GM18858 (cell line): ENCODE results near the gene UTS2R.
"Not testable (repeated sequence)": the region's sequence is repeated elsewhere in the genome, so short reads cannot be mapped to it uniquely, and the experiment has no call there.

ENCODE experiments used
- ATAC-seq: cut with Tn5 transposase; IDR thresholded peaks from one replicate; pipeline ENCODE4 v1.9.1; 2021; ENCODE audit not compliant: unreplicated experiment

UTS2R gene

DNA sequence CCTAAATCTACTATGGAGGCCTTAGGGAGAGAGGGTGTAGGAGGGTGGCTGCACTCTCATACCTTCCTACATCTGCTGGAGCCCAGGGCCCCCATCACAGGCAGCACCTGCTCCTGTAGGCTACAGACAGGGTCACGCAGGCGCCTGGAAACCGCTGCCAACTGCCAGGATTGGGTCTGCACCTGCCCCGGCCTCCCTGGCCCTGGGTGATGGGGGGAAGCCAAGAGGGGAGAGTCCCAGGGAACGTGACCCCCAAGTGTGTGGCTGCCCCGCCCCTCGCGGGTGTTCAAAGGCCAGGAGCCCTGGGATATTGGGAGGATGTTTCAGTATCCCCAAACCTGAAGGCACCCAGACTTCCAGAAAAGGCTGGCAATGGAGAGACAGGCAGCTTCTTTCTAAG, 18.1 kb upstream of the UTS2R start:
- no peak for ATAC-seq

DNA sequence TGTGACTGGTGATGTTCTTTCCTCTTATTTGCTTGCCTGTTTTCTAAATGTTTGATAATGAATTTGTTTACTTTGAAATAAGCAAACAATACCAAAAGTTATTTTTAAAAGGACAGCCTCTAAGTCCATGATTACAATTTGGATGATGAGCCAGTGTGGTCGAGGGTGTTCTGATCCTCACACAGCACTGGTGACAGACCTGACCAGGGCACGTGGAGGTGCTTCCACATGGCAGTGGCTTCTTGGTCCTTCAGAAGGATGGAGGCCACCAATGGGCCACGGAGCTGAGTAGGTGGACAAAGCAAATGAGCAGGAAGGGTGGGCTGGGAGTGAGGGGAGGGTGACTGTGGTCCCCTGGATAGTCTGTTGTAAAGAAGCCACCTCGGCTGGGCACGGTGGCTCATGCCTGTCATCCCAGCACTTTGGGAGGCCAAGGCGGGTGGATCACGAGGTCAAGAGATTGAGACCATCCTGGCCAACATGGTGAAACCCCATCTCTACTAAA, 16.7 kb upstream of the UTS2R start:
- no peak for ATAC-seq

DNA sequence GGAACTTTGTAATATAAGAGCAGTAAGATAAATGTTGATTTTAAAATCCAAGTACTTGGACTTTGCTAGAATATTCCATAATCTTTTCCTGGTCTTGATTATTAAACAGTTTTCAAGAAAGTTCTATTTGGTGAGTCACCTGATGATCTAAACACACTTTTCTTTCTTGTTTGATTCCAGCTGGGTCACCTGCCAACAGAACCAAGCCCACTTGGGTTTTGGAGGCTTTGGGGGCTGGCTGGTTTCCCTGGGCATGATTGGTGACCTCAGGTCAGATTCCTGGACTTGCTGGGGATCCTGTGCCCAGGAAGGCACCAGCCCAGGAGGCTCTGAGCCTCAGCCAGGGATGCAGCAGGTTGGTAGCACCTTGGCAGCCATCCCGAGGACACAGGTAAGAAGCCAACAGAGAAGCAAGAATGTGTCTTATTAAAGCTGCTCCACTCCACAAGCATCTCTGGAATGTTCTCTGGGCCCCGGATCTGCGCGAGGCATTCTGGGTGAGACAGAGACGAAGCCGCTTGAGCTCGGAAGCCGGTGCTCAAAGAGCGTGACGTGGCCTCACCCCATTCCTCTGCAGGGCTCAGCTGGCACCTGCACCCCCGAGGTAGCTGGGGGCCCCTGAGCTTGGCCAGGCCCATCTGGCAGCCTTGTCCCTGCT, 15.7 kb upstream of the UTS2R start:
- ATAC-seq = no peak

DNA sequence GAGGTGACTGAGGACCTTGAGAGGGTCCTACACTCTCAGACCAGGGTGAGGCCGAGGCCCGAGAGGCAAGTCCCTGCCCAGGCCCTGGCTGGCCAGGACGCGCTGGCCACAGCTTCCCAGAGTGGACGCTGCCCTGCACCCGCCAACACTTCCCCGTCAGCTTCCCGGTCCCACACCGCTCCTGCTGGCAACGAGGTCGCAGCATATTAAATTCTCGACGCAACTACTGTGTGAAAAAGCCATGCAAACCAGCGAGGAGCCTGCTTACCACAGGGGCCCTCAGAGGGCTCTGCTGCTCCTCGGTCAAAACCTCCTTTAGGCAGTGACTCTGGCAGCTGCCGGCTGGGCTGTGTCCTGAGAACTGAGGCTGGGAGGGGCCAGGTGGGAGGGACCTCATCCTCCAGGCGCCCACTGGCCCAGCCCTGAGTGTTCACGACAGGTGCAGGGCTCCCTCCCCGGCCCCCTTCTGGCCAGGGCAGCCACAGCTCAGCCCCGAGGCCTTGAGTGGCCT, 14.7 kb upstream of the UTS2R start:
- ATAC-seq = no peak

DNA sequence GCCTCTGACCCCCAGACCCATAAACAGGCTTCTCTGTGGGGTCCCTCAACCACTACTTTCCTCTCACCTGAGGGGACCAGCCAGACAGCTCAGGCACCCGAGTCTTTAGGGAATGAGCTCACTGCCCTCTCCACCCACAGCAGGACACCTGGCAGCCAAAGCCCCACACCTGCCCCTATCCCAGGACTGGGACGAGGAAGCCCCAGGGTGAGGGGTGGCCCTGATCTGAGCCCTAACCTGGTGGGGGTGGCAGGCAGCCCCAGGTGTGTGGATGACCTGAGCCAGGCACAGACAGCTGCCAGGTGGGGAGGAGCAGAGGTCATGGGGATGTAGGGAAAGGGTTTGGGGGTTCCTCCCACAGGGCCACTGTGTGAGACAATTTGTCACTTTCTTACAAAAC, 14.2 kb upstream of the UTS2R start:
- ATAC-seq = no peak

DNA sequence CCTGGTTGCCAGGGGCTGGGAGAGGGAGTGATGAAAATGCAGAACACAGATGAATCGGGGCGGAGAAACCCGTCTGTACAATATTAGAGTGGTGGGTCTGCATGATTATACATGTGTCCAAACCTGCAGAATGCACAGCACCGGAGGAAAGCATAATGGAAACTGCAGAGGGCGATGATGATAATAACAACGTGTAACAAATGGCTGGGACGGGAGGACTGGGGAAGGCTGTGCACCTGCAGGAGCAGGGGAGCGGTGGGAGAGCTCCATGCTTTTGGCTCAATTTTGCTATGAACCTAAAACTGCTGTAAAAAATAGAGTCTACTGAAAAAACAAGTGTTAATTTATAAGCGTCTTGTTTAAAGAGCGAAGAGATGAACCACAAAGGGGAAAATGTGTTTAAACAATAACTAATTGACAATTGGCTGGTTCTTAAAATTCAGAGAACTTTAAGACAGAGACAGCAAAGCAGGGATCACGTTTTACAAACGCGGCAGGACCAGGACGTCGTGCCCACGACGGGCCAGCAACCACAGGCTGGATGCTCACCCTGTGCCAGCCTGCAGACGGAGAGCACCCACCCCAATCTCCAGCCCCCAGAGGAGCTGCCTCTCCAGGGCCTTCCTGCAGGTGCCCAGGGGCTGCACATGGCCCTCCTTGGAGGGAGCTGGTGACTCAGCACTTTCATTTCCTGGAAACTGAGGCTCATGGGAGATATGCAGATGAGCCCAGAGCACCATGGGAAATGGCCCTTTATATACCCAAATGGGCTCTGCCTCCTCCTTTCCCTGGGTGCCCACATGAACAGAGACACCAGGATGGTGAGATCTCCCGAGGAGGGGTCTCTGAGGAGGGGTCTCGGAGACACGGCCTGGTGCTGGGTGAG, 12.9 kb upstream of the UTS2R start, which contains the start of gene TEX19:
Gene TEX19 (plus strand): TSS at position 783 of the 886 bp plus-strand sequence. CDS start 2,904 bp downstream, outside the sequence.
- no peak for ATAC-seq

DNA sequence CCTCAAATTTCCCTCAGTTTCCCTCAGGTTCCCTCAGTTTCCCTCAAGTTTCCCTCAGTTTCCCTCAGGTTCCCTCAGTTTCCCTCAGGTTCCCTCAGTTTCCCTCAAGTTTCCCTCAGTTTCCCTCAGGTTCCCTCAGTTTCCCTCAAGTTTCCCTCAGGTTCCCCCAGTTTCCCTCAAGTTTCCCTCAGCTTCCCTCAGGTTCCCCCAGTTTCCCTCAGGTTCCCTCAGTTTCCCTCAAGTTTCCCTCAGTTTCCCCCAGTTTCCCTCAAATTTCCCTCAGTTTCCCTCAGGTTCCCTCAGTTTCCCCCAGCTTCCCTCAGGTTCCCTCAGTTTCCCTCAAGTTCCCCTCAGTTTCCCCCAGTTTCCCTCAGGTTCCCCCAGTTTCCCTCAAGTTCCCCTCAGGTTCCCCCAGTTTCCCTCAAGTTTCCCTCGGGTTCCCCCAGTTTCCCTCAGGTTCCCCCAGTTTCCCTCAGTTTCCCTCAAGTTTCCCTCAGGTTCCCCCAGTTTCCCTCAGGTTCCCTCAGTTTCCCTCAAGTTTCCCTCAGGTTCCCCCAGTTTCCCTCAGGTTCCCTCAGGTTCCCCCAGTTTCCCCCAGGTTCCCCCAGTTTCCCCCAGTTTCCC, 12.0 kb upstream of the UTS2R start:
- not testable (repeated sequence) for ATAC-seq

DNA sequence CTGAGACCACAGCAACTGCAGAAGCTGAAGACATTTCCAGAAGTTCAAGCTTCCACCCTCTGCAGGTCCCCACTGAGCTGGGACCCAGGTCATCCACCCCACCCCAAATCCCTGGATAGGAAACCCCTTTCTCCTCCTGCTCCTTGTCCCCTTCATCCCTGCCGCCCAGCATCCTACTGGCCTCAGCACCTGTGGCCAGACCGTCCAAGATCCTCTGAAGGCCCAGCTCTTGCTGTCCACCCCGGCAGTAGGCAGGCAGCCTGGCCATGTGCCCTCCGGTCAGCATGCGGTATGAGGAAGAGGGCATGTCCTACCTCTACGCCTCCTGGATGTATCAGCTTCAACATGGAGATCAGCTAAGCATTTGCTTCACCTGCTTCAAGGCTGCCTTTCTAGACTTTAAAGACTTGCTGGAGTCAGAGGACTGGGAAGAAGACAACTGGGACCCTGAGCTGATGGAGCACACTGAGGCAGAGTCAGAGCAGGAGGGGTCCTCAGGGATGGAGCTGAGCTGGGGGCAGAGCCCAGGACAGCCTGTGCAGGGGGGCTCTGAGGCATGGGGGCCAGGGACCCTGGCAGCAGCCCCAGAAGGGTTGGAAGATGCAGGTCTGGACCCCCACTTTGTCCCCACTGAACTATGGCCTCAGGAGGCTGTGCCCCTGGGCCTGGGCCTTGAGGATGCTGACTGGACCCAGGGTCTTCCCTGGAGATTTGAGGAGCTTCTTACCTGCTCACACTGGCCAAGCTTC, 9.5 kb upstream of the UTS2R start:
- no peak for ATAC-seq

DNA sequence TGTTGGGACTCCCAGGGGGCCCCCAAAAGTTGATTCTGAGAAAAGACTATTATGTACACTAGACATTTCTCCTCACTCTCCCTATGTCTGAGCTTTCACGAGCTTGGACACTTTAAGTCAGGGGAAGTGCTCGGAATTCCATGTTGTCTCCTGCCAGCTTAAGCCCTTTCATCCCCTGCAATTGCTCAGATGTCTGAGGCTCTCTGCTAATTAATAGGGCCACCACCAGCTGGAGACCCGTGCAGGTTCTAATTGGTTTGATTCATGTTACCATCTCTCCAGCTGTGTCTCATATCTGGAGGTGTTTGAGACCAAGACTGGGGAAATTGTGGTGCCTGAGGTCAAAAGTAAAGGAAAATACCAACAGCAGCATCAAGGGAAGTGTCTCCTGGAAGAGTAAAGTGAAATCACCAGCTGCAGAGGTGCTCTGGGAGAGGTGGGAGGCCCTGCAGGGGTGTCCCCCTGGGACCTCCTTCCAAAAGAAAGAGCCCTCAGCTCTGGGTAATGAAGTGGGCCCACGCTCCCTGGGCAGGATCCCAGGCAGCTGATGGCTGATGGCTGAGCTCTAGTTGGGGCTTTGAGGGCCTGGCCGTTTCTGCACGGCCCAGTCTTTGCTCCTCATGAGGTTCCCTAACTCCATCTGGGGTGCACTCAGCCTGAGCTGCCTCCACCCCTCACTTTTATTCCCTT, 5.8 kb upstream of the UTS2R start:
- ATAC-seq = no peak

DNA sequence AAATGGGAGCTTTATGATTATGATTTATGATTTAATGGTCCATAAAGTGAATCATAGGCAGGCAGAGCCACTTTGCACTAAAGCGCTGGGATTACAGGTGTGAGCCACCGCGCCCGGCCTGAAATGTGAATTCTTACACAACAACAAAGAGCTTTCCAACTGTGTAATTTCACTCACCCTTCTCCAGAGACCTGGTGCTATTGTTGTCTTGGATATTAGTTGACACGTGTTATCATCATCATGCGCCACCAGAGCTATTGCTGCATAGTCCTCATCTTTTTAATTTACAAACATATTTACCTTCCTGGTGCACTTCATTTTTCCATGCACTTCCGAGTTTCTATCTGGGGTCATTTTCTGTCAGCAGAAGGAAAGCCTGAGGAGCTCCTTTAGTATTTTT, 4.8 kb upstream of the UTS2R start:
- ATAC-seq = no peak

DNA sequence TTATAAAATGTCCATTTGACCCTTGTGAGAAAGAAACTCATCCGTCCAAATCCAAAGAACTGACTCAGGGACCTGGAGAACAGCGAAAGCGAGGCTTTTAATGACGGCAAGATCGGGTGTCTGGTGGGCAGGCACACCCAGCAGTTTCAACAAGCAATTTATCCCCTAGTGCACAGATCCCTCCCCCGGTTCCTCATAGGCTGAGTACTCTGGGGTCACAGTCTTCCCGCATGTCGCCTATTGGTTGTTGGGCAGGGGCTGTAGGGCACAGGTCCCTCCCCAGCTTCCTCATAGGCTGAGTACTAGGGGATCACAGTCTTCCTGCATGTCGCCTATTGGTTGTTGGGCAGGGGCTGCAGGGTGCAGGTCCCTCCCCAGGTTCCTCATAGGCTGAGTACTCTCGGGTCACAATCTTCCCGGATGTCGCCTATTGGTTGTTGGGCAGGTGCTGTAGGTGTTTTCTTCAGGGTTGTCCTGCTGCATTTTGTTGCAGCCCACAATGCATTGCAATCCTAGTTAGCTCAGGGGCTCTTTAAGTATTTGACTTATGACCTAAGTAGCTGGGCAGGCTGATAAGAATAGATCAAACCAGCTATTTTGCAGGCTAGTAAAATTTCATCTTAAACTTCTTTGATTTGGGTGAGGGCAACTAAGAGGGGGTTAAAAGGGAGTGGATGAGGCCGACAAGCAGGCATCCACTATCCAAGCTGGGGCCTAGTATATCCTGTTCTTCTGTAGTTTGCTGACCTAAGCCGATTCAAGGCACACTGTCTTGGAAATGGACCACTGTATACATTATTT, 3.6 kb upstream of the UTS2R start:
- no peak for ATAC-seq

DNA sequence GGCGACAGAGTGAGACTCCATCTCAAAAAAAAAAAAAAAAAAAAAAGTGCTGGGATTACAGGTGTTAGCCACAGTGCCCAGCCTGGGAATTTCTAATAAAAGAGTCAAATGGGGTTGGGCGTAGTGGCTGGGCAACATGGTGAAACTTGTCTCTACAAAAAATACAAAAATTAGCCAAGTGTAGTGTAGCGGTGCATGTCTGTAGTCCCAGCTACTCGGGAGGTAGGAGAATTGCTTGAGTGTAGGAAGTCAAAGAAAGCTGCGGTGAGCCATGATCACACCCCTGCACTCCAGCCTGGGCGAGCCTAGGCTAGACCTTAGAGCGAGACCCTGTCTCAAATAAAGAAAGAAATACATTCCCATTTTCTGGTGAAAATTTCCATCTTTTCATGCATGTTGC, 2.4 kb upstream of the UTS2R start:
- no peak for ATAC-seq

DNA sequence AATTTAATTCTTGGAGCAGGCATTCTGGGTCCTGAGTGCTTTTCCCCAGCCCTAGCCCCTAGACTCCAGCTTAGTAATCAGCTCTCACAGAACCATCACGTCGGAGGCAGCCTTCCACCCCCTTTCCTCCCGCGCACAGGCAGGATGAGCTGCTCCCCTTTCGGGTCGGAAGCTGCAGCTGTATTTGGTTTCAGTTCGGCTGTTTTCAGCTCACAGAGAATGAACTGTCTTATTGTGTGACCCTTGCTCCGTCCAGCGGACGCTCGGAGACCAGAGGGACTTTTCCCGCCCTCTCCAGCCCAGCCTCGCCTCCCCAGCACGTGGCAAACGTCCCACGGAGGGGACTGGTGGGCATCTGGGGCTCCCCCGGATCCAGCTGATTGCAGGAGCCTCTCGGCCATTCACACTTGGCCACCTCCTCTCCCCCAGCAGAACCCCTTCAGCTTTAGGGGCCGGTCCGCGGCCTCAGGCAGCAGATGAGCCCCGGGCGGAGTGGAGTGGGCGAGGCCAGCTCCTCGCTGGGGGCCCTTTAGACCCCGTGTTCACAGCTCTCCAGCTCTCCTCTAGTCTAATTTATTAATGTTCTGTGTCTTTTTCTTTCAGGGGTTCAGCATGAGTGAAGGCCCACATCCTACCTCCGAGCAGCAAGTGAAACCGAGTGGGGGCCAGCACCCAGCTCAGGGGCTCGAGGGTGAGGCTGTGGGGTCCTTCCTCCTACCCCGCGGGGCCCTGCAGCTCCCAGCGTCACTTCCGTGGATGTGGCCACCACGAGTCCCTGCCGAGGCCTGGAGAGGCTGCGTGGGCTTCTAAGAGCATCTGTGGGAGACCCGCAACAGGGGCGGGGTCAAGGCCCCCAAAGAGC, 863 bp upstream of the UTS2R start:
- ATAC-seq = no peak

DNA sequence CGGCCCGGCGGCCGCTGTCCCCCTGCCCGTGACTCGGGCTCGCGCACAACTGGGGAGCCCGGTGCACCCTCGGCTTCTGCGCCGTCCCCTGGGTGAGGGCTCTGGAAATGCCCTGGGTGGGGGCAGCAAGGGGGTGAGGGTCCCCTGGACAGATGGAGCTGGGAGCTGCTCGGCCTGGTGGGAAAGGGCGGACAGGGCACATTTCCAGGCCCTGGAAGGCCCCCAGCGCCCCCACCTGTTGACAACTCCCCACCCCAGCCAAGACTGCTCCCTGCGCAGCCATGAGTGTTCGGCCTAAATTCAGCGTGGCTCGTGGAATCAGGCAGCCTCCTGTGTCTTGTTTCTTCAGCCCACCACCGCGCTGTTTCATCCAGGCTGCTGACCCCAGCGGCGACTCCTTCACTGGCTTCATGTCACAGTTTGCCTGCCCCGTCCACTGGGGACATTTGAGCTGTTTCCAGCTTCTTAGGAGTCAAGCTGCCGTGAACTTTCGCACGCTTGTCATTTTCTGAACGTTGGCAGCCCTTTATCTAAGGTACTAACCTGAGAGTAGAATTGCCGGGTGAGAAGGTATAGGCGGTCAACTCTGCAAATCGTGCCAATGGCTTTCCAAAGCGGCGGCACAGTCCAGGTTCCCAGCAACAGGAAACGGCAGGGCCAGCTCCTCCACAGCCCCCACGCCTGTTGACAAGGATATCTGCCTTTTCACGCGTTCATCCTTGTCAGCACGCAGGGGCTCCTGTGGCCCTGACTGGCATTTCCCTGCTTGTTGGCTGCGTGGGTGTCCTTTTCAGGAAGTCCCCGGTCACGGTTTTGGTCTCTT, 895 bp downstream of the UTS2R start:
- no peak for ATAC-seq

DNA sequence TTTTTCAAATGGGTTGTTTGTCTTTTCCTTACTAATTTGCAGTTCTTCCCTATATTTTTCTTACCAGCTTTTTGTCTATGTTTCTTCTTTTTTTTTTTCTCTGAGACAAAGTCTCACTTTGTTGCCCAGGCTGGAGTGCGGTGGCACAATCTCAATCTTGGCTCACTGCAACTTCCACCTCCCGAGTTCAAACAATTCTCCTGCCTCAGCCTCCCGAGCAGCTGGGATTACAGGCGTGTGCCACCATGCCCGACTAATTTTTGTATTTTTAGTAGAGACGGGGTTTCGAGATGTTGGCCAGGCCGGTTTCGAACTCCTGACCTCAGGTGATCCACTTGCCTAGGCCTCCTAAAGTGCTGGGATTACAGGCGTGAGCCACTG, 1.5 kb downstream of the UTS2R start:
- ATAC-seq = not testable (repeated sequence)

DNA sequence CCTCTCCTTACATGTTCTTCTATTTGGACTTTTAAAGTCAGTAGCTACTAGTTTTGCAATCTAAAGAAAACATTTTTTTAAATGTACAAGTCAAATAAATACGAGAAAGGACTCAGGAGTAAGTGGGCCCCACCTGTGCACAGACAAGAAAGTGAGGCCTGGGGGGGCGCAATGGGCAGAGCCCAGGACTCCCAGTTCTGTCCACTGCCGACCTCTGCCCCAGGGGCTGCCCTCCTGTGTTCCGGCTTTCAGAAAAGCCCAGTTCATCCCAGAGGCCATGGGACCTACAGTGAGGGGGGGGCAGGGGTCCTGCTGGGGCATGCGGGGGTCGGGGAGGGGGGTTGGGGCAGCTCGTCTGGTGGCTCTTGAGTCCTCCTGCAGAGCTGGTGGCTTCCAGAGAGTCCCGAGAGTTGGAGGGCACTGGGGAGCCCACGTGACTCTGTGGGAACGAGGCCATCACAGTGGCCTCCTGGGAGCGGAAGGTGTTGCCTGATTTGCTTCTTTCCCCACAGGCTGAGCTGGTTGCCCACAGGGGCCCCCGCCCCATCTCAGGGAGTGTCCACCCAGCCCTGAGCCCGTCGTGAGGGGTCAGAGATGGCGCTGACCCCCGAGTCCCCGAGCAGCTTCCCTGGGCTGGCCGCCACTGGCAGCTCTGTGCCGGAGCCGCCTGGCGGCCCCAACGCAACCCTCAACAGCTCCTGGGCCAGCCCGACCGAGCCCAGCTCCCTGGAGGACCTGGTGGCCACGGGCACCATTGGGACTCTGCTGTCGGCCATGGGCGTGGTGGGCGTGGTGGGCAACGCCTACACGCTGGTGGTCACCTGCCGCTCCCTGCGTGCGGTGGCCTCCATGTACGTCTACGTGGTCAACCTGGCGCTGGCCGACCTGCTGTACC, 2.4 kb downstream of the UTS2R start:
- no peak for ATAC-seq
